IgD-negative memory B cell (primary cell): ENCODE data around the gene DCST2. TPM values are rescaled to one million over a fixed set of nuclear protein-coding genes. Genes with fewer than 3 reads are reported as not detected.
A peak's percentile ranks its signal among the peaks of the same experiment; 100 is the strongest.

Experiments used
- H3K27ac Mint-ChIP-seq, 3 donors: one replicate each; pipeline ENCODE4 v1.8.0; 2020 to 2022; ENCODE audit warnings: mild to moderate bottlenecking in 3 of 3, mixed read lengths in 3 of 3, moderate library complexity in 1 of 3
- H3K27me3 Mint-ChIP-seq: one replicate; pipeline ENCODE4 v1.8.0; 2021; ENCODE audit warnings: mixed read lengths
- H3K36me3 Mint-ChIP-seq: one replicate; pipeline ENCODE4 v1.8.0; 2020; ENCODE audit warnings: mild to moderate bottlenecking, mixed read lengths
- H3K4me1 Mint-ChIP-seq, 3 donors: one replicate each; pipeline ENCODE4 v1.8.0; 2020 to 2022; ENCODE audit warnings: mixed read lengths in 3 of 3, mild to moderate bottlenecking in 1 of 3
- H3K4me3 Mint-ChIP-seq, 4 donors: one replicate each; pipeline ENCODE4 v1.8.0; 2020 to 2022; ENCODE audit warnings: mild to moderate bottlenecking in 4 of 4, mixed read lengths in 4 of 4, moderate library complexity in 3 of 4
- H3K9me3 Mint-ChIP-seq, 3 donors: one replicate each; pipeline ENCODE4 v1.8.0; 2020 to 2021; ENCODE audit warnings: mixed read lengths in 3 of 3, mild to moderate bottlenecking in 1 of 3
- polyA plus RNA-seq: library from polyadenylated mRNA; unstranded; fragments of 300-500 nt; fragmentation: Illumina TruSeq; gene quantifications from one replicate; pipeline ENCODE4 v1.2.3, GENCODE V29; 2021

Gene DCST2
- polyA plus RNA-seq, 1 donor from 2014 or later: not detected

DNA sequence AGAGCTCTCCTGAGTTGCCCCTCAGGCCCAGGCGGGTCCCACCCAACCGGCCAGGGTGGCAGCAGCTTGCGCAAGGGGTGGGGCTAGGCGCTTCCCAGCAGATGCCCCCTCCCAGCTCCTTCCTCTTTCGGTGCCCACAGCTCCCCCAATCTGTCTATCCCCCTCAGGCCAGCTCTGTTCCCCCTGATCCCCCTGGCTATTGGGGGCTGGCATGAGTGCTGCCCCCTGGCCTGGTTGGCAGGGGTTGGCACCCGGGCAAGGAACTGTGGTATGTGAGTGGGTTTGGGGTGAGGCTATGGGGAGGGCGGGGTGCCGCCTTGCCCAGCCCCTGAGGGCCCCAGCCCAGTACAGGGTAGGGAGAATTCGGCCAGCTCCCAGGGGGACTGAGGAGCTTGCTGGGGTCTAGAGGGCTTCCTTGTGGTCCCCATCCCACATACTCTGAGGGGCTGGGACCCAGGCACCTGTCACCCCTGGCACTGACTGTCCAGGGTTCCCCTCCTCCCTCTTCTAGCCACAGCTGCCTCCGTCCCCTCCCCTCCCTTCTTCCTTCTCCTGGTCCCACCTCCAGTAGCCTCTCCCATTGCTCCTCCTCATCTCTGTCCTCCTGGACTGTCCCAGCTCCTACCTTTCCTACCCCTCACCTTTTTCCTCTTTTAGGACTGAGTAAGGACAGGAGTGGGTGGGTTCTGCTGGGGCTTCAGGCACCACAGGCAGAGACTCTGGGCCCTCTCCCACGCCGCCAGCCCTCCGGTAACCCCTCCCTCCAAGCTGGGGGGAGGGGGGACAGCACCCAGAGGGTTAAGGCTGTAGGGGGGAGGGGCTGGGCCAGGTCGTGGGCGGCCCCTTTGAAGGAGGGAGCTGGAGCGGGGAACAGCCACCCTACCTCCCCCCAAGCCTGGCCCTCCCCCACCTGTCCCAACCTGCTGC lies 25.3 kb downstream of the DCST2 start:
- H3K4me3 Mint-ChIP-seq: peak overlapping the region in 2 of 4 donors; percentile 63 to 65

DNA sequence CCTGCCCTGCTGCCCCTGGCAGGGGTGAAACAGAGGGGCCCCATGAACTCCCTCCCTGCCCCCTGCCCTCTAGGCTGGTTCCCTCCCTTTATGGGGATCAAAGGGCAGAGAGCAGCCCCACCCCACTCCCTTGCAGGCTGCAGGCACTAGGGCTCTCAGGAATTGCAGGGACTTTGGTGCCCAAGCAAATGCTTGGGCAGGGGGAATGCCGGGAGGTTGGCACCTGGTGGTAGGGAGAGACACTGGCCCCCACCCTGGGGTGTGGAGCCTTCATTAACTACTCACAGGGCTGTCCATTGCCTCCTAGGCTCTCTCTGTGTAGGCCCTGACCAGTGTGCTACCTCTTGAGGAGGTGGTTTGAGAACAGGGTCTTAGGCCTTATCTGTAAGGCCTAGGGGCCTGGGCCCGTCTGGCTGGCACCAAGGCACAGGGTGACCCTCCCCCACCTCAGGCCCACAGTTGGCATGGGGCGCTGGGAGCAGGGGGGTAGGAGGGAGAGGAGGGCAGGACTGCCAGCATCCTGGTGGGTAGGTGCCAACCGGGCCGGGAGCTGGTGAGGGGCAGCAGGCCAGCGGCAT lies 26.2 kb downstream of the DCST2 start:
- peak overlapping the region in 2 of 4 donors; percentile 38 to 47 for H3K4me3 Mint-ChIP-seq
- H3K27me3 Mint-ChIP-seq: no peaks in the 10 kb centered on the region
- peaks cover 8% of the 10 kb centered on the region for H3K36me3 Mint-ChIP-seq
- no peaks in the 10 kb centered on the region for H3K9me3 Mint-ChIP-seq
- H3K27ac Mint-ChIP-seq: peak overlapping the region in 1 of 3 donors; percentile 80
- H3K4me1 Mint-ChIP-seq: peaks cover 23 to 40% (median 31%) of the 10 kb centered on the region in 3 donors

More for the DNA sequence above, 25.3 kb downstream of the DCST2 start:
- H3K36me3 Mint-ChIP-seq: peaks cover 8% of the 10 kb centered on the region
- H3K27ac Mint-ChIP-seq: peak overlapping the region in 1 of 3 donors; percentile 10
- H3K9me3 Mint-ChIP-seq: no peaks in the 10 kb centered on the region
- peaks cover 32 to 48% (median 32%) of the 10 kb centered on the region in 3 donors for H3K4me1 Mint-ChIP-seq
- H3K27me3 Mint-ChIP-seq: no peaks in the 10 kb centered on the region

DNA sequence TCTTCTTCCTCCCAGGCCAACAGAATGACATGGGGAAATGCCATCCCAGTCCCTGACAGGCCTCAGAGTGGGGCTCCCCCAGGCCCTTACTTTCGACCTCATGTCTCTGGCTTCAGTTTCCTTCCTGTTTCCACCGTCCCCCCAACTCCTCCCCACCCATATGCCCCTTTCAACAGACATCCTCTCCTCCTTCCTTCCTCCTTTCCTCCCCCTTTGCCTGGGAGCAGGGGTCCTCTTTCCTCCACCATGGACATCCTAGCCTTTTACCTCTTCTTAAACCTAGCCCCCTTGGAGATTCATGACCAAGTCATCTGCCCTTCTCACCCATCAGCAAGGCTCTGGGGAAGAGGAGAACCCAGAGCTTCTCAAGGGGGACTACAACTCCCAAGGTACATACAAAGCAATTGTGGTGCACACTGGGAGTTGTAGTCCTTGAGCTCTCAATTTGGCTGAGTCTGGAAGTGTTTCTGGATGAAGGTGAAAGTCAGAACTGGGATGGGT lies 26.9 kb downstream of the DCST2 start:
- Mint-ChIP-seq H3K9me3 (no peaks in the 10 kb centered on the region), H3K27me3 (no peaks in the 10 kb centered on the region), H3K36me3 (peaks cover 8% of the 10 kb centered on the region), H3K4me1 (peaks cover 22 to 37% (median 31%) of the 10 kb centered on the region in 3 donors), H3K4me3 (peak overlapping the region; percentile 38 to 94 (median 68)), H3K27ac (peak overlapping the region; percentile 80 to 95 (median 89))

DNA sequence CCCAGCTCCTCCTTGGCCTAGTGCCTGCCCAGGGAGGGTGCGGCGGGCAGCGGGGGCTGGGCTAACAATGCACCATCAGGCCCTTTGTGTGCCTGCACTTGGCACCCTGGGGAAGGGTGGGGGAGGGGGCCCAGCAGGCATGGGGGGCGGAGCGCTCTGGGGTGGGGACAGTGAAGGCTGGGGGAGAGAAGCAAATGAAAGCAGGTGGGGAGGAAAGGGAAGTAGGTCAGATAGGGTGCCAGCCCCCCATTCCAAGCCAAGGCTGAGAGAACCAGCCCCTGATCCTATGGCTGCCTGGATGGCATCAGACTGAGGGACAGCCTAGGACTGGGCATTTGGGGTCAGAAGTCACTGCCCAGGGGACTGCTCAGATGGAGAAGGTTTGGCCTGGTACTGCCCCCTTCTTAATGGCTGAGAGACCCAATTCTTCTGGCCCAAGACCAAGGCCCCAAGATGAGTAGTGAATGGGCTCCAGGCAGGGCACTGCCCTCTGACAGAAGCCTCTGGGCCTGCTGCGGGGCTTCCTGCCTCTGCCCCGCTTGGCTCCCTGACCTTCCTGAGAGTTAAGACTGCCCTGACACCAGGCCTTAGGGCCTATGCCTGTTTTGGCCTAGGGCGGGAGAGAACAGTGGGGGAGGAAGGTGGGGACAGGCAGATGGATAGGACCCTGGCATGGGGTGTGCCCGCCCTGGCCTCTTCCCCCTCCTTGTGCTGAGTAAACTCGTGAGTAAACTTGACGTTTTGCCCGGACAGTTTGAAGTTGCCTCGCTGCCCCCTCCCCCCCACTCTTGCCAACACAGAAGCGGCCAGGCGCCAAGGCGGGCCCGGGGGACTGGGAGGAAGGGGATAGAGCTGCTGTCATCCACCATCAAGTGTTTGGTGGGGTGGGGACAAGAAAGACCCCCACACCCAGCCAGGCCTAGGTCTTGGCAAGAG lies 28.2 kb downstream of the DCST2 start:
- no peaks in the 10 kb centered on the region for H3K27me3 Mint-ChIP-seq
- peaks cover 8% of the 10 kb centered on the region for H3K36me3 Mint-ChIP-seq
- H3K4me1 Mint-ChIP-seq: peaks cover 22 to 34% (median 31%) of the 10 kb centered on the region in 3 donors
- peak overlapping the region; percentile 80 to 94 (median 93) for H3K27ac Mint-ChIP-seq
- H3K9me3 Mint-ChIP-seq: no peaks in the 10 kb centered on the region
- H3K4me3 Mint-ChIP-seq: peak overlapping the region; percentile 91 to 99 (median 96)

DNA sequence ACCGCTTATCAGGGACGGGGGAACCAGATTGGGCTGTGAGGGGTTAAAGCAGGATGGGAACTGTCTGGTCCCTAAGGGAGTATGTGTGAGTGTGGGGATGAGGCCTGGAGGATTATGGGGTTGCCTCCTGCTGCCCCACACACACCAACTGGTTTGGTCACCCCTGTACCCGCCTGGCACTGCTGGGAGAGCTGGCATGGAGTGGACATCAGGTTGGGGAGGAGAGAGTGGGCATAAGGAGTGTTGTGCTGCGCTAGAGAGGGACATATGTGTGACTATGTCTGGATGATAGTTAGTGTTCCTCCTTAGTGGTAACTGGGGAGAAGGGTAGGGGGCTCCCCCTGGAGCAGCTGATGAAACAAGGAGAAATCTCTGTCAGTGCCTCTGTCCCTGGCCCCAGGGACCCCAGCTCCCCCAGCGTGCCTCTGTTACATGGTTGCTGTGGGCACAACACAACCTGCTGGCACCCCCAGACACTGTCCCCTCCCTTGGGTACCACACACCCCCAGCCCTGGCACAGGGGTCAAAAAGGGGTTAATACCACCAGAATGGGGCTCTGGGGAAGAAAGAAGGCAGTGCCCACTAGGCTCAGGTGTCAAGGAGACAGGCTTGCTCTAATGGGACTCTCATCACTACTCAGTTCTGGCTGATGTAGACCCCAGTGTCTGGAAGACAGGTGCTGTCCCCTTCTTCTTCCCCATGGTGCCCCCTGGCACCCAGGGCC lies 29.1 kb downstream of the DCST2 start:
- Mint-ChIP-seq H3K4me1 (peaks cover 25 to 31% (median 26%) of the 10 kb centered on the region in 3 donors), H3K9me3 (no peaks in the 10 kb centered on the region), H3K27me3 (no peaks in the 10 kb centered on the region), H3K36me3 (peaks cover 3% of the 10 kb centered on the region), H3K4me3 (peak overlapping the region; percentile 91 to 99 (median 96)), H3K27ac (peak overlapping the region; percentile 80 to 94 (median 90))

DNA sequence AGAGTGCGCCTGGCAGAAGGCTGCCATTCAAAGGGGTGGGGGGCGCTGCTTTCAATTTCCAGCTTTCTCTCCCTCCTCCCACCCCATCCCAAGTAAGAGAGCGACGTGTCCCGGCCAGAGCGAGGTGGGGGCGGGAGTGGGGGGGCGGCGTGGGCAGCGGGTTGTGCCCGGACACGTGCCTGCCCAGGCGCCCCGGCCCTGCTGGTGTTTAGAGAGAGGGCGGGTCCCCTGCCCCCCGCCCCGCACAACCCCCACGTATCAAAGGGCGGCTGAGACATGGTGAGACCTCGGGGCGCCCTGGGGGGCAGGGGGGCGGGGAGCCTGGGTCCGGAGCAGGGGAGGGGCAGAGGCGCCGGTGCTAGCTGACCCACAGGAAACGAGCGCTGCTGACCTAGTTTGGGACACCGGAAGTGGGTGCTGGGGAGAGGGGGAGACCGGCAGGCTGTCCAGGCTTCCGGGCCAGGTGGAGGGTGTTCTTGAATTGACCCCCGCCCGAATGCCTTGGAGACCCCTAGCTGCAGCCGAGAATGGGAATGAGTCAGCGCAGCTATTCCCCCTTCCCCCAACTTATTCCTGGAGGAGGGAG lies 29.7 kb downstream of the DCST2 start:
- Mint-ChIP-seq H3K4me3 (peak overlapping the region; percentile 91 to 99 (median 96)), H3K36me3 (peaks cover 2% of the 10 kb centered on the region), H3K27ac (peak overlapping the region; percentile 82 to 94 (median 93)), H3K4me1 (peaks cover 27 to 32% (median 29%) of the 10 kb centered on the region in 3 donors), H3K9me3 (no peaks in the 10 kb centered on the region), H3K27me3 (no peaks in the 10 kb centered on the region)

DNA sequence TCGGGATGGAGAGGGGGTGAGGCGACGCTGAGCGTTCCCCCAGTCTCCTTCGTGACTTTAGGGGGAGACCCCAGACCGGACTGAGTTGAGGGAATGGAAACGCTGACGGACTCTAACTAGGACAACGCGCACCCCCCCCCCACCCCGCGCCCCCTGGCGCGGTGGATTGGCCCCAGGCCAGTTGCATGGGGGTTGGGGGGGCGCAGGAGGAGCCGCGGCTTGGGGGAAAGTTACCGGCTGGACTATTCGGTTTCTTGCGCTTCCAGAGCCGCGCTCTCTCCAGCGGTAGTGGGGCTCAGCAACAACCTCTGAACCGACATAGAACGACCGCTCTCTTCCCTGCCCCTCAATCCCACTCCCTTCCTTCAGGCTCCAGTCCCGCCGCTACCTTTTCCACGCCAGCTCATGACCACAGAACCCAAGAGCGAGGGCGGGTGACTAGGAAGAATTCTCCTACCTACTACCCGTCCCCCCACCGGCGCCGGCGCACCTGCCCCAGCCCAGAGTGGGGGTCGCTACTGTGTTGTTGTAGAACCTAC lies 30.3 kb downstream of the DCST2 start:
- Mint-ChIP-seq H3K4me1 (peaks cover 28 to 32% (median 31%) of the 10 kb centered on the region in 3 donors), H3K4me3 (peak overlapping the region; percentile 91 to 99 (median 96)), H3K27ac (peak overlapping the region; percentile 82 to 94 (median 93)), H3K27me3 (no peaks in the 10 kb centered on the region), H3K9me3 (no peaks in the 10 kb centered on the region), H3K36me3 (peaks cover 2% of the 10 kb centered on the region)

DNA sequence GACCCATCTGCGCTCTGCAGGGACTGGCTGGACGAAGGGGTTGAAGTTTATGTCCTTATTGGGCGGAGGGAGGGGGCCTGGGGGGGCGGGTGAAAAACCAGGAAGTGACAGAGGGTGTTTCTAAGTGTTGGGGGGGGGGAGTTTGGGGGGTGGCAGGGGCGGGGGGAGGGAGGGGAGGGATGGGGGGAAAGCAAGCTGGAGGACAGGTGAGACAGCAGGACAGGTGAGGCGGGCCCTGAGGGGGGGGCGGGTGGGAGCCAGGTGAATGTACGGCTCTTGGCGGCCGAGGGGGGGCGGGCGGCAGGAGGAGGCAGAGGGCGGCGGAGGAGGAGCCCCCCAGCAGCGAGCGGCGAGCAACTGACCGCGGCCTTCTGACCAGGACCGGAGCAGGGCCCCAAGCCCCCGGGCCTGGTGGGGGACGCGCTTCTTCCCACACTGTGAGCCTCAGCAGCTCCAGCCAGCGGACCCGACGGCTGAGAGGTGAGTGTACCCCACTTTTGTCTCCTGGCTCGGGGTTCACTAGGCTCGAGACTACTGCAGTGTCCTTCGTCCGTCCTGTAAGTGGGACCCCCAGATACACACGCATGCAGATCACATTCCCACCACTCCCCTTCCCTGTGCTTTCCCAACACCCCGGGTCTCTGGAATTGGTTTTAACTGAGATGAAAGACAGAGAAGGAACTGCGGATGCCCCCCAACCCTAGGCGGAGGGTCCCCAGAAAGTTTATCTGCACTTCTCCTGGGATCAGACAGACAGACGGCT lies 30.9 kb downstream of the DCST2 start, which contains the start of gene ZBTB7B:
TSS of gene ZBTB7B (plus strand) at position 339 of the 763 bp plus-strand sequence. CDS start 11,859 bp downstream, outside the sequence.
- H3K9me3 Mint-ChIP-seq: no peaks in the 10 kb centered on the region
- peak within 1 kb of the TSS; percentile 95 to 99 (median 96) for H3K4me3 Mint-ChIP-seq
- H3K27me3 Mint-ChIP-seq: no peaks in the 10 kb centered on the region
- H3K36me3 Mint-ChIP-seq: peaks cover 2% of the 10 kb centered on the region
- H3K27ac Mint-ChIP-seq: peak within 1 kb of the TSS; percentile 92 to 94 (median 93)
- peaks cover 28 to 32% (median 31%) of the 10 kb centered on the region in 3 donors for H3K4me1 Mint-ChIP-seq

DNA sequence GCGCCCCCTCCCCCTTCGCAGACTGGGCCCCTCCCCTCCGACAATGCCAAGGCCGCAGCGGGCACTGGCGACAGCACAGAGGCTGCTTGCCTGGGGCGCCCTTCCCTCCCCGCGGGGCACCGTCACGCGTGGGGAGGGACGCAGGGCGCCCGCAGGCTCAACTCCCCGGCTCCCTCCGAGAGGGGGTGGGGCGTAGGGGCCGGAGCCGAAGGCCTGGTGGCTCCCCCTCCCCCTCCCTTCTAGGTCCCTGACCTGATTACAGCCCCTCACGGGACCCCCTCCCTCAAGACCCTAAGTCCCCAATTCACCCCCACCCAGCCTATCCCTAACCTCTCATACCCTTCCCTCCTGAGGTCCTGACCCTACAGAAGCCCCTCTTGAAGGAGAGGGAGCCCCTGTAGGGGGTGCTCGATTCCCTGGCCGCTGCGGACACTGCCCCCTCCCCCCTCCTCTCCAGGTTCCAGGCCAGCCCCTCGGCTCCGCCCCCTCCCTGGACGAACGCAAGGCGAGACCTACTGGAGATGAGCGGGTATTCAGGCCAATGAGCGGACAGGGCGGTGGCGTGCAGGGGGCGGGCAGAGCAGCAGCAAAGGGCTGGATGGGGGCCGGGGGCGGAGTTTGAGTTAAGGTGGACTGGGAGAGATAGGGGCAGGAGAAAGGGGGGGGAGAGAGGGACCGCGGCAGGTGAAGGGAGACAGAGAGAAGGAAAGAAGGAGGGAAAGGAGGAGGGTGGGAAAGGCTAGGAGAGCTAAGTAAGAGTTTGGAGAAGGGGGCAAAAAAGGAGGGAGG lies 31.7 kb downstream of the DCST2 start:
- Mint-ChIP-seq H3K27me3 (no peaks in the 10 kb centered on the region), H3K36me3 (peaks cover 2% of the 10 kb centered on the region), H3K9me3 (no peaks in the 10 kb centered on the region), H3K4me3 (peak overlapping the region; percentile 88 to 97 (median 96)), H3K4me1 (peaks cover 28 to 31% (median 30%) of the 10 kb centered on the region in 3 donors), H3K27ac (peak overlapping the region in 2 of 3 donors; percentile 91 to 92)

DNA sequence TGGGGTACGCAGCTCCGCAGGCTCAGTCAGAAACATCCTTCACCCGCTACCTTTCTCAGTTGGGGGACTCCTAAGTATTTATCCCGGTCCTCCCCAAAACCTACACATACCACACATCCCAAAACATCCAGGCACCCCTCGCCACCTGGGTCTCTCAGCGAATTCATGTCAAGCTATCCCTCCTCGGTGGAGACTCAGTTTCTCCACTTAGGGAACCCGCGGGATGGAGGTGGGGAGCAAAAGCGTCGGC lies 32.2 kb downstream of the DCST2 start:
- H3K36me3 Mint-ChIP-seq: peaks cover 2% of the 10 kb centered on the region
- H3K9me3 Mint-ChIP-seq: no peaks in the 10 kb centered on the region
- no peaks in the 10 kb centered on the region for H3K27me3 Mint-ChIP-seq
- peak overlapping the region; percentile 88 to 97 (median 96) for H3K4me3 Mint-ChIP-seq
- H3K27ac Mint-ChIP-seq: peak overlapping the region in 2 of 3 donors; percentile 91 to 92
- H3K4me1 Mint-ChIP-seq: peaks cover 24 to 26% (median 25%) of the 10 kb centered on the region in 3 donors

DNA sequence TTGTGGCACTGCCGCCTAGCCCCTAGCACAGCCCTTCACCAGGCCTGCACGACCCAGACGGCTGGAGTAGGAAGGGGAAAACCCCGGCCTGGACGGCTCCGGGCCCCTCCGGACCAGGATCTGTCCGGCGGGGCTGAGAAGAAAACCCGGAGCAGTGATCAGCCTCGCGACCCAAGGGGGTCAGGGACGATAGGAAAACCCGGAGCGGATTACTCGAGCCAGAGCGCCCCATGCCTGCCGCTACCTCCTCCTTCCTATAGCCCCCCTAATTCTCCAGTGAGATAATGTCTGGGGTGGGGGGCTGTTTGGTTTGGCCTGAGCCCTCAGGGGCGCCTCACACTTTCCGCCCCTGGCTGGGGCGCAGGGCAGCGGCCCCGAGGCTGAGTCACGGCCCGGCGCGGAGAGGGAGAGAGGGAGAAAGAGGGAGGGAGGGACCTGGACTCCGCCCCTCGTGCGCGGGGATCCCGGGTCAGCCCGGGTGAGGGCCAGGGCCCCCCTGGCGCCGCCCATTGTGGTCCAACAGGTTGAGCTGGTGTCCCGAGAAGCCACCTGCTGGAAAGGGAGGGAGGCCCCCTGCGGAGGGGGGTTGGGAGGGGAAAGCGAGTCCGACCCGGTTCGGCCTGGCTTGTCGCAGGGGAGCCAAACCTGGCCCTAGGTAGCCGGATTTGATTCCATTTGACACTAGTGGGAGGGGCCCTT lies 32.7 kb downstream of the DCST2 start:
- peak overlapping the region; percentile 88 to 97 (median 96) for H3K4me3 Mint-ChIP-seq
- peak overlapping the region; percentile 50 to 92 (median 91) for H3K27ac Mint-ChIP-seq
- H3K9me3 Mint-ChIP-seq: no peaks in the 10 kb centered on the region
- H3K36me3 Mint-ChIP-seq: peaks cover 2% of the 10 kb centered on the region
- H3K27me3 Mint-ChIP-seq: no peaks in the 10 kb centered on the region
- peaks cover 21 to 26% (median 25%) of the 10 kb centered on the region in 3 donors for H3K4me1 Mint-ChIP-seq

DNA sequence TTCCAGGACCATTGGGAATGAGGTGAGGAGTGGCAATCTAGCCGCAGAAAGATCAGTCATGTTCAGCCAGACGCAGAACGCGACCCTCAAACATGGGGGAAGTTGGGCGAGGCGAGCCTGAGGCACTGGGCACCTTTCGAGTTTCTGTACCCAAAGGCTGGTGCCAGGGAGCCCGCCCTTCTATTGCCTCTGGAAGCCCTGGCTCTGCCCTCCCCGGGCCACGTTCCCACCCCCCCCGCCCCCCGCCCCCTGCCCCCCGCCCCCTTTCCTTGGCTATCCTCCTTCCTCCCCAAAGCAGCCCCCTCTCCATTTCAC lies 33.2 kb downstream of the DCST2 start:
- H3K27ac Mint-ChIP-seq: peak overlapping the region; percentile 50 to 92 (median 91)
- peak overlapping the region; percentile 88 to 97 (median 96) for H3K4me3 Mint-ChIP-seq
- peaks cover 16 to 28% (median 22%) of the 10 kb centered on the region in 3 donors for H3K4me1 Mint-ChIP-seq
- peaks cover 2% of the 10 kb centered on the region for H3K36me3 Mint-ChIP-seq
- H3K9me3 Mint-ChIP-seq: no peaks in the 10 kb centered on the region
- H3K27me3 Mint-ChIP-seq: no peaks in the 10 kb centered on the region
